ENCODE results near the gene DUOX1. TPM values are rescaled to one million over a fixed set of nuclear protein-coding genes. Genes with fewer than 3 reads are reported as not detected.

DUOX1 gene
- total RNA-seq, 1 experiment from 2014 or later, result 19.6 TPM

GRCh38 chr15:45097466-45097865 lies 32.3 kb upstream of the DUOX1 start (continued):
- TF ChIP-seq CTCF (IDR thresholded peaks at IDR 0.05 in 2 of 3, conservative IDR thresholded peaks at IDR 0.05 in 1 of 3; ENCODE audit: borderline replicate concordance in 1 of 3, insufficient read depth in 1 of 3, low read depth in 2 of 3, low read length in 2 of 3) (no peak), FOSL1 (IDR thresholded peaks at IDR 0.05; ENCODE audit: low read depth) (no peak), ZNF274 (IDR thresholded peaks at IDR 0.05; ENCODE audit: low read depth, low read length) (no peak)

GRCh38 chr15:45099549-45100165 lies 30.1 kb upstream of the DUOX1 start:
- Histone ChIP-seq H3K4me2 (ENCODE audit: low read length) (no peak overlapping the region), H2AFZ (ENCODE audit: low read depth, low read length, poor library complexity, severe bottlenecking) (no peak overlapping the region), H3K27me3 (ENCODE audit: insufficient read depth, low read length) (no peaks in the 10 kb centered on the region), H3K4me3 (replicated peaks in 1 of 2; ENCODE audit: low read depth in 1 of 2, low read length in 2 of 2) (no peak overlapping the region), H3K9me3 (ENCODE audit: control insufficient read depth in 1 of 2, insufficient read depth in 1 of 2, low read depth in 1 of 2, low read length in 2 of 2) (no peaks in the 10 kb centered on the region), H3K9me2 (ENCODE audit: insufficient read depth) (no peaks in the 10 kb centered on the region), H3K27ac (ENCODE audit: low read depth, low read length) (no peak overlapping the region), H3K4me1 (ENCODE audit: control insufficient read depth in 1 of 2, insufficient read depth in 2 of 2, low read length in 2 of 2) (no peaks in the 10 kb centered on the region), H3K9ac (ENCODE audit: low read length) (no peak overlapping the region), H3K36me3 (ENCODE audit: control insufficient read depth in 1 of 2, insufficient read depth in 2 of 2, low read length in 2 of 2) (no peaks in the 10 kb centered on the region), H3K79me2 (ENCODE audit: insufficient read depth, low read length) (no peaks in the 10 kb centered on the region), H4K20me1 (ENCODE audit: insufficient read depth) (no peaks in the 10 kb centered on the region)
- RAD21 ChIA-PET (ENCODE audit: low non-redundant PET in 1 of 2, low total read pairs in 2 of 2, uncharacterized antibody in 2 of 2, unreplicated experiment in 2 of 2), result no interaction called here
- intact Hi-C loops (cut with micrococcal nuclease), result no loop called here
- no TSS peak for BruUV-seq (replicated peaks)
- POLR2A ChIA-PET, result no interaction called here
- CTCF ChIA-PET, result no interaction called here
- ATAC-seq, result no peak
- TF ChIP-seq ZFX (IDR thresholded peaks at IDR 0.05), result no peak
- no peak for TF ChIP-seq ZBTB33 (IDR thresholded peaks at IDR 0.05; ENCODE audit: extremely low read depth, insufficient replicate concordance, low read length)
- no peak for TF ChIP-seq FOSL1 (IDR thresholded peaks at IDR 0.05; ENCODE audit: low read depth)
- no peak for TF ChIP-seq EZH2 (IDR thresholded peaks at IDR 0.05)
- DNase-seq (ENCODE audit: low read depth, low spot score), result no peak

All from HCT116 (cell line).